ENCODE measurements around the gene CNTNAP3.
"Not testable (repeated sequence)": the region's sequence is repeated elsewhere in the genome, so short reads cannot be mapped to it uniquely, and the experiment has no call there.

Gene CNTNAP3

GRCh38 chr9:39028168-39028567 lies 259.8 kb downstream of the CNTNAP3 start:
- not testable (repeated sequence) for H3K4me3 ChIP-seq (replicated peaks in 1 of 2; ENCODE audit: low read depth in 2 of 2, low read length in 2 of 2); DNase-seq (ENCODE audit: low read depth in 2 of 2)

GRCh38 chr9:39025911-39026588 lies 261.9 kb downstream of the CNTNAP3 start:
- not testable (repeated sequence) for DNase-seq (ENCODE audit: low read depth in 2 of 2)

More at GRCh38 chr9:39025911-39026588, 261.9 kb downstream of the CNTNAP3 start:
- not testable (repeated sequence) for H3K4me3 ChIP-seq (replicated peaks in 1 of 2; ENCODE audit: low read depth in 2 of 2, low read length in 2 of 2)

All from cardiac fibroblast (primary cell).